PFSK-1 (cell line): ENCODE results near the gene COL2A1.

Experiments
- FOXP2 ChIP-seq: optimal IDR thresholded peaks from 2 replicates; pipeline ENCODE3; 2011; ENCODE audit warnings: borderline replicate concordance, control low read depth, inconsistent platforms; ENCODE audit not compliant: insufficient read depth; ENCODE audit errors: extremely low read length, extremely low read depth
- POLR2AphosphoS5 ChIP-seq: IDR thresholded peaks from 2 replicates; pipeline ENCODE4 v1.6.1; 2012; ENCODE audit warnings: low read depth, mild to moderate bottlenecking, control low read depth, low read length, moderate library complexity
- REST ChIP-seq, 2 experiments: IDR thresholded peaks; 2 replicates each; pipeline versions ENCODE4 v1.6.1 to v1.8.0; 2011 to 2012; ENCODE audit warnings: low read depth in 2 of 2, low read length in 2 of 2, control low read depth in 1 of 2, inconsistent platforms in 1 of 2, mild to moderate bottlenecking in 1 of 2, moderate library complexity in 1 of 2; ENCODE audit not compliant: insufficient read depth in 1 of 2
- SIN3A ChIP-seq: IDR thresholded peaks from 2 replicates; pipeline ENCODE4 v1.6.1; 2012; ENCODE audit warnings: mild to moderate bottlenecking, low read length, moderate library complexity, borderline replicate concordance; ENCODE audit not compliant: insufficient read depth
- TAF1 ChIP-seq: IDR thresholded peaks from 2 replicates; pipeline ENCODE4 v1.6.1; 2012; ENCODE audit warnings: low read length, control low read depth, borderline replicate concordance; ENCODE audit not compliant: insufficient read depth

The COL2A1 gene

DNA sequence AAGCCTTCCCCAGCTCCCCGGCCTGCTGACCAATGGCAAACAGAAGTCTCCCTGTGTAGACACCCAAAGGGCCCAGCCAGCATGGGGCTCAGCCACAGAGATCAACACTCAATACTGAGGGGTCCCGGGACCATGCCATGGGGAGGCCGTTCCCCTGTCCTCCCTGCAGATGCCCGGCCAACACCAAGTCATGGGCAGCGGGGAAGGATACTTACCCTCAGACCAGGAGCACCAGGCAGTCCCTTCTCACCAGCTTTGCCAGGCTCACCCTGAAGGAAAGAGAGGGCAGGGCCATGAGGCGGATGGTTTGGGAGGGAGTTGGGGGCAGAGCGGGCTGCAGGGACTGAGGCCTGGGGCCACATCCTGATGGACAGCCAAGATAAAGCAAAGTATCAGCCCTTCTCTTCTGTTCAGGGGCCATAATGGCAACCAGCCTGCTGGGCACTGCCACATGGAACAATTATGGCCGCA lies 19.9 kb downstream of the COL2A1 start:
- TF ChIP-seq REST (IDR thresholded peaks at IDR 0.05; ENCODE audit: insufficient read depth in 1 of 2, low read depth in 2 of 2, low read length in 2 of 2) = no peak
- TF ChIP-seq FOXP2 = no peak
- TF ChIP-seq SIN3A = no peak
- no peak for TF ChIP-seq TAF1
- TF ChIP-seq POLR2AphosphoS5 = no peak

GRCh38 chr12:47983541-47984115 lies 20.6 kb downstream of the COL2A1 start:
- no peak for TF ChIP-seq POLR2AphosphoS5
- TF ChIP-seq FOXP2 = no peak
- TF ChIP-seq TAF1 = no peak
- no peak for TF ChIP-seq REST (IDR thresholded peaks at IDR 0.05; ENCODE audit: insufficient read depth in 1 of 2, low read depth in 2 of 2, low read length in 2 of 2)
- TF ChIP-seq SIN3A = no peak

- TF ChIP-seq FOXP2 (no peak), REST (IDR thresholded peaks at IDR 0.05; ENCODE audit: insufficient read depth in 1 of 2, low read depth in 2 of 2, low read length in 2 of 2) (no peak), SIN3A (no peak), POLR2AphosphoS5 (no peak), TAF1 (no peak)
Measured at GRCh38 chr12:47982770-47983169, 21.5 kb downstream of the COL2A1 start.

- no peak for TF ChIP-seq POLR2AphosphoS5
- no peak for TF ChIP-seq TAF1
- TF ChIP-seq REST (IDR thresholded peaks at IDR 0.05; ENCODE audit: insufficient read depth in 1 of 2, low read depth in 2 of 2, low read length in 2 of 2) = no peak
- no peak for TF ChIP-seq FOXP2
- no peak for TF ChIP-seq SIN3A
Measured at GRCh38 chr12:47982311-47982710, 22.0 kb downstream of the COL2A1 start.
